HepG2 (cell line): ENCODE data around the gene FOCAD. TPM values are rescaled to one million over a fixed set of nuclear protein-coding genes. Genes with fewer than 3 reads are reported as not detected.
A peak's percentile ranks its signal among the peaks of the same experiment; 100 is the strongest.

ENCODE experiments used
- ARNT ChIP-seq: fragments of 450-650 bp; IDR thresholded peaks from 2 replicates; pipeline ENCODE4 v1.6.1; 2017
- BCL6 ChIP-seq: IDR thresholded peaks from 2 replicates; pipeline ENCODE4 v1.6.1; 2016; ENCODE audit warnings: missing genetic modification reagents, missing compliant biosample characterization
- CHD4 ChIP-seq: fragments of 200-600 bp; sonication (generic); IDR thresholded peaks from 2 replicates; pipeline ENCODE4 v1.7.0; 2017; ENCODE audit warnings: mild to moderate bottlenecking, low read length, borderline replicate concordance
- FOXP1 ChIP-seq, 2 experiments: fragments of 450-650 bp in 1 of 2; IDR thresholded peaks; 2 replicates each; pipeline ENCODE4 v1.6.1; 2017 to 2018; ENCODE audit warnings: antibody characterized with exemption in 1 of 2
- FOXP4 ChIP-seq: sonication (generic); formaldehyde crosslinking; IDR thresholded peaks from 2 replicates; pipeline ENCODE4 v1.4.0; 2020; ENCODE audit warnings: missing genetic modification reagents
- GABPA ChIP-seq, 2 experiments: IDR thresholded peaks; 2 replicates each; pipeline ENCODE4 v1.6.1; 2011 to 2016; ENCODE audit warnings: low read depth in 2 of 2, low read length in 1 of 2, missing biosample characterization in 1 of 2, missing genetic modification characterization in 1 of 2
- GATAD1 ChIP-seq: IDR thresholded peaks from 2 replicates; pipeline ENCODE4 v1.6.1; 2016; ENCODE audit warnings: missing genetic modification reagents, missing compliant biosample characterization
- HHEX ChIP-seq: IDR thresholded peaks from 2 replicates; pipeline ENCODE4 v1.6.1; 2016; ENCODE audit warnings: control low read depth
- HINFP ChIP-seq: sonication (generic); formaldehyde crosslinking; IDR thresholded peaks from 2 replicates; pipeline ENCODE4 v1.4.0; 2020; ENCODE audit warnings: low read depth, mild to moderate bottlenecking, missing genetic modification reagents
- KDM6A ChIP-seq: IDR thresholded peaks from 2 replicates; pipeline ENCODE4 v1.6.1; 2016; ENCODE audit warnings: low read depth
- LBX2 ChIP-seq: sonication (generic); formaldehyde crosslinking; IDR thresholded peaks from 2 replicates; pipeline ENCODE4 v1.5.0; 2020; ENCODE audit warnings: missing genetic modification reagents, mild to moderate bottlenecking, borderline replicate concordance
- NCOR1 ChIP-seq: fragments of 200-600 bp; sonication (generic); IDR thresholded peaks from 2 replicates; pipeline ENCODE4 v1.7.0; 2017; ENCODE audit warnings: antibody characterized with exemption, low read length, borderline replicate concordance
- NFKBIZ ChIP-seq: IDR thresholded peaks from 2 replicates; pipeline ENCODE4 v1.6.1; 2018; ENCODE audit warnings: missing genetic modification reagents, missing compliant biosample characterization
- POGZ ChIP-seq: sonication (generic); formaldehyde crosslinking; IDR thresholded peaks from 2 replicates; pipeline ENCODE4 v1.4.0; 2020; ENCODE audit warnings: mild to moderate bottlenecking, missing genetic modification reagents
- RAD51 ChIP-seq: fragments of 450-650 bp; IDR thresholded peaks from 2 replicates; pipeline ENCODE4 v1.6.1; 2016; ENCODE audit warnings: borderline replicate concordance
- SRF ChIP-seq: IDR thresholded peaks from 2 replicates; pipeline ENCODE4 v1.6.1; 2011; ENCODE audit warnings: mild to moderate bottlenecking, low read depth, low read length, moderate library complexity
- SRSF9 ChIP-seq: fragments of 200-400 bp; formaldehyde crosslinking; IDR thresholded peaks from 2 replicates; pipeline ENCODE4 v1.6.1; 2018; ENCODE audit warnings: borderline replicate concordance, mild to moderate bottlenecking, low read depth, low read length; ENCODE audit not compliant: insufficient read depth, poor library complexity, severe bottlenecking
- TEAD3 ChIP-seq: optimal IDR thresholded peaks from 2 replicates; pipeline ENCODE3; 2016; ENCODE audit warnings: borderline replicate concordance
- TEF ChIP-seq: sonication (generic); formaldehyde crosslinking; IDR thresholded peaks from 2 replicates; pipeline ENCODE4 v1.5.0; 2020; ENCODE audit warnings: missing genetic modification reagents
- ZBTB42 ChIP-seq: sonication (generic); formaldehyde crosslinking; IDR thresholded peaks from 2 replicates; pipeline ENCODE4 v1.5.0; 2020; ENCODE audit warnings: mild to moderate bottlenecking, missing genetic modification reagents
- ZNF124 ChIP-seq: sonication (generic); formaldehyde crosslinking; IDR thresholded peaks from 2 replicates; pipeline ENCODE4 v1.4.0; 2020; ENCODE audit warnings: missing genetic modification reagents
- ZNF207 ChIP-seq: fragments of 450-650 bp; IDR thresholded peaks from 2 replicates; pipeline ENCODE4 v1.6.1; 2016; ENCODE audit warnings: antibody characterized with exemption, borderline replicate concordance
- ZNF224 ChIP-seq: sonication (generic); formaldehyde crosslinking; IDR thresholded peaks from 2 replicates; pipeline ENCODE4 v1.5.0; 2020; ENCODE audit warnings: mild to moderate bottlenecking, missing genetic modification reagents
- ZNF24 ChIP-seq: fragments of 450-650 bp; IDR thresholded peaks from 2 replicates; pipeline ENCODE4 v1.6.1; 2017; ENCODE audit warnings: antibody characterized with exemption, mild to moderate bottlenecking
- ZNF558 ChIP-seq: sonication (generic); formaldehyde crosslinking; IDR thresholded peaks from 2 replicates; pipeline ENCODE4 v1.9.0; 2022; ENCODE audit warnings: mild to moderate bottlenecking, missing genetic modification reagents, borderline replicate concordance
- ZNF674 ChIP-seq: sonication (generic); formaldehyde crosslinking; IDR thresholded peaks from 2 replicates; pipeline ENCODE4 v1.5.0; 2020; ENCODE audit warnings: low read depth, mild to moderate bottlenecking, missing genetic modification reagents
- ZNF768 ChIP-seq: sonication (generic); formaldehyde crosslinking; IDR thresholded peaks from 2 replicates; pipeline ENCODE4 v1.4.0; 2020; ENCODE audit warnings: missing genetic modification reagents
- ZNF879 ChIP-seq: sonication (generic); formaldehyde crosslinking; IDR thresholded peaks from 2 replicates; pipeline ENCODE4 v1.8.1; 2023; ENCODE audit warnings: missing genetic modification reagents
- polyA plus RNA-seq, 8 experiments: library from polyadenylated mRNA; depleted of rRNA in 3 of 8; stranded (reverse) in 7 of 8; unstranded in 1 of 8; fragments of >200 nt; fragmentation: Illumina TruSeq in 4 of 8; extraction: Trizol in 4 of 8; gene quantifications; 2 replicates each; pipeline versions ENCODE4 v1.2.1 to v1.2.3, GENCODE V29; 2011 to 2016; ENCODE audit warnings: low read depth in 4 of 8, missing spikeins in 1 of 8, mixed read lengths in 1 of 8; ENCODE audit not compliant: insufficient read depth in 1 of 8
- total RNA-seq, 5 experiments: library from RNA; depleted of rRNA; stranded (reverse); fragments of >200 nt; fragmentation: Illumina TruSeq; extraction: Trizol; gene quantifications; 2 replicates each; pipeline ENCODE4 v1.2.3, GENCODE V29; 2016; ENCODE audit warnings: low read depth in 1 of 5

Gene FOCAD
- total and polyA plus RNA-seq, 2 of the 13 experiments (the other 11 are each of a cell fraction or from before 2014, with no cell fraction given), result 18.0 to 31.1 TPM

- TF ChIP-seq POGZ (peak; percentile 61), KDM6A (0 out of 2 replicates have a peak, but pooled peaks have one; percentile 35), ZNF879 (no peak), FOXP4 (CRISPR knock-in tag) (peak; percentile 86), ZNF674 (no peak), ZBTB42 (CRISPR knock-in tag) (no peak), GABPA (IDR thresholded peaks at IDR 0.05; ENCODE audit: low read depth, low read length) (no peak), GABPA (CRISPR knock-in tag; IDR thresholded peaks at IDR 0.05; ENCODE audit: low read depth) (peak; percentile 58), ARNT (no peak), ZNF768 (CRISPR knock-in tag) (no peak), ZNF124 (no peak), ZNF558 (CRISPR knock-in tag) (no peak), ZNF207 (no peak), RAD51 (no peak), NCOR1 (peak; percentile 41; the same call in 1 of the 2 replicates), NFKBIZ (CRISPR knock-in tag) (no peak; the same call in 1 of the 2 replicates), SRF (no peak), HINFP (CRISPR knock-in tag) (no peak), TEAD3 (CRISPR knock-in tag) (peak; percentile 75), GATAD1 (no peak), BCL6 (CRISPR knock-in tag) (peak; percentile 87), TEF (CRISPR knock-in tag) (no peak), ZNF24 (no peak), SRSF9 (no peak), FOXP1 (IDR thresholded peaks at IDR 0.05) (no peak), FOXP1 (CRISPR knock-in tag; IDR thresholded peaks at IDR 0.05) (peak; percentile 72), CHD4 (no peak), LBX2 (CRISPR knock-in tag) (no peak), HHEX (CRISPR knock-in tag) (no peak), ZNF224 (no peak)
Measured at GRCh38 chr9:20835377-20836286, 151.6 kb downstream of the FOCAD start (continued).
